ENCODE data around the gene PPIB.

Gene PPIB

GRCh38 chr15:64162869-64163658, at the start of gene PPIB:
Gene PPIB, minus strand, starts transcription at chr15:64163022. Its CDS starts 36 bp downstream, at chr15:64162986.
- peak; percentile 97 for DNase-seq (ENCODE audit: low spot score)

- no peak for DNase-seq (ENCODE audit: low spot score)
Measured at GRCh38 chr15:64211696-64212095, 48.9 kb upstream of the PPIB start.

GRCh38 chr15:64210371-64210770, 47.5 kb upstream of the PPIB start:
- no peak for DNase-seq (ENCODE audit: low spot score)

- no peak for DNase-seq (ENCODE audit: low spot score)
Measured at GRCh38 chr15:64209680-64210334, 47.0 kb upstream of the PPIB start.

DNA sequence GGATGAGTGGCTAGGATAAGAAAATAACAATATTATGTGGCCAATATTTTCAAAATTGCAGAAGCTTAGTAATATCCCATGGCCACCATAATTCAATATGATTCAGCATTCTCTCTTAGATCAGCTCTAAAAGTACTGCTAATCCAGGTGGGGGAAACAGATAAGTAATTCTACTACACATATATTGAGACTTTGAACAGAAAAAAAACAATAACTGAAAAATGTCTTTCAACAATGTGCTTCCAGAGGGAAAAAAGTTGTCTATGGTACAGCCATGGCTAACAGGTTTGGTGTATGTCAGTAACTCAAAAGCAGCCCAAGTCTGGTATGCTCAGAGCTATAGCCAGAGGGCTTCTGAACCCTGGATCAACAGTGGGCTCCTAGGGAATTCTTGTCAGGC, 42.4 kb upstream of the PPIB start:
- no peak for DNase-seq (ENCODE audit: low spot score)

DNA sequence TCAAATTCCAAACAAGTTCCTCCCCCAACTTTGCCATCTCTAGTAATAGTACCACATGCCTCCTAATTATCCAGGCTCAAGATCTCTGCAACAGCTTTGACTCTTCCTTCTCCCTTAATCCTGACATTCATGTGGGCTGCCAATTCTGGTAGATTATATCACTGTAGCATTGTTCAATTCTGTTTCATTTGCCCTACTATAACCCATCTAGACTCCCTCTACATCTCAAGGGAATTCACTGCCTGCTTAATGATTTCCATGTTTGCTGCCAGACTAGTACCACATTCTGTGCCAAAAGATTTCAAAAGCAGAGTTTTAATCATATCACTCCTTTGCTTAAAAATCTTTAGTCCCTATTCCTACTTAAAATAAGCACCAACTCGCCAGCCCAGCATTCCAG, 34.6 kb upstream of the PPIB start:
- DNase-seq (ENCODE audit: low spot score), result no peak

DNA sequence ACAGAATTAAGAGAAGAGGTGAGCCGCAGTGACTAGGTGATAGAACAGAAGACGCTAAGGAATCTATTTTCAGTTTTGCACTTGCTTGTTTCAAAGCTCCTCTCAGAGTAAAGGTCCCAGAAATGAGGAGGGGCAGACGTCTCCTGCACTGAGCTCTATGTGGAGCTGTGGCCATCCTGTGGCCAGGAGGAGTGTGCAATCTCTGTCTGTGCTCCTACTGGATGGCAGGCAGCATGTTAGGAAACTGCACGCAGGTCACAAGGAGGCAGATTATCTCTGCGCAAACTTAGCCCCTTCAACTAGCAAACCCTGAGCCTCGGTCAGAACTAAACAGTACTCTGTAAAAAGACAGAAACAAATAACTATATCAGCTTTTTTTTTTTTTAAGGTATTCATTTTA, 31.1 kb upstream of the PPIB start:
- peak; percentile 16 for DNase-seq (ENCODE audit: low spot score)

- DNase-seq (ENCODE audit: low spot score), result no peak
Measured at GRCh38 chr15:64191971-64192830, 29.4 kb upstream of the PPIB start.

DNA sequence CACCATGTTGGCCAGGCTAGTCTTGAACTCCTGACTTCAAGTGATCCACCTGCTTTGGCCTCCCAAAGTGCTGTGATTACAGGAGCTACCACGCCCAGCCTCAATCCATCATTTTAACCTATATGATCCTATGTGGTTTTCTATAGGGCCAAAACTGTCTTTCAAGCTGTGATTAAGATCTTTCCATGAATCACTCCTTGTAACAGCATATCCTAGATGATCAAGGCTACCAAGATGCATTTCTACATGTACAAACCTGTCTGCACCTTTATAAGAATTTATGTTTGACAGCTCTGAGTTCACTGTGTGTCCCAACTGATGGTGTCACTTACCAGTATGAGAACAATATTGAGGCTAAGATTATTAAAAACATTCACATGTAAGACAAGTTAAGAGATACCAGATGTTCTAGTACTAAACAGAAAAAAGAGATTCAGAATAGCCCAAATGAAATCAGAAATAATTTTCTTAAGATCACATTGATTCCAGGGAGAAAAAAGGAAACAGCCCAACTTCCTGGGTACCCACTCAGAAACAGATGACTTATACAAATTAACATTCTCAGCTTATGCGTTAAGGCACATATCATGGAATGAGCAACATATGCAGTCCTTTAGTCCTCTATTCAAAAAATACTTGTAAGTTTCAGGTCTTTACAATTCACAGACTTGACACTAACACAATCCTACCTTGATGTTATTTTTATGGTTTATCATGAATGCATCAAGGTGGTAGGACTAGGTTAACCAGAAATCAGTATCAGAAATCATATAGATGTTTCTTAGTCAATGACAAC, 24.8 kb upstream of the PPIB start:
- no peak for DNase-seq (ENCODE audit: low spot score)

- no peak for DNase-seq (ENCODE audit: low spot score)
Measured at GRCh38 chr15:64185146-64185911, 22.5 kb upstream of the PPIB start.

GRCh38 chr15:64182859-64183370, 20.1 kb upstream of the PPIB start:
- no peak for DNase-seq (ENCODE audit: low spot score)

DNA sequence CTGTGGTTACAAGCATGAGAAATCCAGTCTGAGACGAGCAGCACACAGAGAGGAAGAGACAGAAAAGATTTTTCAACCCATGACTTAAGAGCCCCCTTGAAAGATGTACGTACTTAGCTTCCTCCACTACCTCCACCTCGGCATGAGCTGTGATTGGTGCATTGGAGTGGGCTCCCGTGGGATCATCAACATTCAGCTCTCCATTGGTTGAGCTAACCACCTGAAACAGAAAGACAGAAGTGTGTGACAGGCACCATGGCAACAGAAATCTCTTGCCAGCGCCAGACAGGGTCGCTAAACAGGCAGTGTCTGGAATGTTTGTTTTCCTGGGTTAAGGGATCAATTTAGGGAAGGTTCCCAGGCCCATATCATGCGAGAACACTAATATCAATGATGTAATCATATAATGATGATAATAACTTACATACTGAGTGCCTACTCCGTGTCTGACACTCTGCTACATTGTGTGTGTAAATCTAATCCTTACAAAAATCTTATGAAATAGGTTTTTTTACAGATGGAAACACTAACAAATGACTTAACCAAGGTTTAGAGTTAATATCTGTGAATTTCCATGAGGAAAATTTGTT, 17.5 kb upstream of the PPIB start:
- DNase-seq (ENCODE audit: low spot score), result no peak

DNA sequence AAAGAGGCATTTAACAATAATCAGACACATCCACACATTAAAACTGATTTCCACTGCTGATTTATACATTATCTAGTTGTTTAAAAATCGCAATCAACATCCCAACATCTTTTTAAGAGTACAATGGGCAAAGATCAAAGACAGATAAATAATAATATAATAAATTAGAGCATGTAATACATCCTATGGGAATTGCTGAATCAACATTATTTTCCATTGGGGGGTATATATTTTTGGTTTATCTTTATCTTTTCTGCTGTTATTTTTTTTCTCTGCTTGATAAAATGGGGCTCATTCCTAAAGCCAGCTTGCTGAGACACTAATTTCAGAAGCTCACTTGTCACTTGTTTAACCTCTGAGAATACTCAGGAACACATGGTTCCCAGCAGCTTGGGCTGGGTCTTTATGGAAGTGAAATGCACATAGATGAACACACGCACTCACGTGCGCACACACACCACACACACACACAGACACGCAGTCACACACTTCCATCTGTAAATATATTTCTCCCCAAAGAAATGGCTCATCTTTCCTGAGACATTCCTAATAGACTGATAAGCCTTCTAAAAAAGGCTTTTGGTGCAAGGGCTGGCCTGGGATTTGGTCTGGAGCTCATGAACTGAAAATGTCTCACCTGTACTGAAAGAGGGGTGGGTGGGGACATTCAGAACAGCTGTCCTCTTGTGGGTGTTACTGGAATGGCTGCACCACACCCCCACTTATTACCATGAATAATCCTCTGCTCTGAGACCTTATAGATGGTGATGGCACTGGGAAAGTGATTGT, 3.5 kb upstream of the PPIB start:
- DNase-seq (ENCODE audit: low spot score), result no peak

- DNase-seq (ENCODE audit: low spot score), result no peak
Measured at GRCh38 chr15:64164436-64164835, 1.6 kb upstream of the PPIB start.

- DNase-seq (ENCODE audit: low spot score), result no peak
Measured at GRCh38 chr15:64163659-64164362, 989 bp upstream of the PPIB start.

DNA sequence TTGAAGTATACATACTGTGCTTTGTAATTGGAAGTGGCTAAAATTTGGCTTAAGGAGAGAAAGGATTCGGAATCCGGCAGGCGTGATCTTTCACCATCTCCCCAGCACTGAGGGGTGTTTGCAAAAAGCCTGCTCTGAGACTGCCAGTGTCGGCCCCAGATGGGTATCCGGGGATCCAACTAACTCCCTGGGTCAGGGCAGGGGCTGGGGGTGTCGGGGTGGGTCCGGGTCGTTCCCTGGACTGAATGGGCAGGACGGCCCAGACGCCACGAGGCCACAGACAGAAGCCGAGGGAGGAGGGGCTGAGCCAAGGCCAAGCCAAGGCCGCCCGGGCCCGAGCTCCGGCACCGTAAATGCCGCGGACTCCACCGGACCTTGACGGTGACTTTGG, 349 bp downstream of the PPIB start:
- DNase-seq (ENCODE audit: low spot score), result no peak

DNA sequence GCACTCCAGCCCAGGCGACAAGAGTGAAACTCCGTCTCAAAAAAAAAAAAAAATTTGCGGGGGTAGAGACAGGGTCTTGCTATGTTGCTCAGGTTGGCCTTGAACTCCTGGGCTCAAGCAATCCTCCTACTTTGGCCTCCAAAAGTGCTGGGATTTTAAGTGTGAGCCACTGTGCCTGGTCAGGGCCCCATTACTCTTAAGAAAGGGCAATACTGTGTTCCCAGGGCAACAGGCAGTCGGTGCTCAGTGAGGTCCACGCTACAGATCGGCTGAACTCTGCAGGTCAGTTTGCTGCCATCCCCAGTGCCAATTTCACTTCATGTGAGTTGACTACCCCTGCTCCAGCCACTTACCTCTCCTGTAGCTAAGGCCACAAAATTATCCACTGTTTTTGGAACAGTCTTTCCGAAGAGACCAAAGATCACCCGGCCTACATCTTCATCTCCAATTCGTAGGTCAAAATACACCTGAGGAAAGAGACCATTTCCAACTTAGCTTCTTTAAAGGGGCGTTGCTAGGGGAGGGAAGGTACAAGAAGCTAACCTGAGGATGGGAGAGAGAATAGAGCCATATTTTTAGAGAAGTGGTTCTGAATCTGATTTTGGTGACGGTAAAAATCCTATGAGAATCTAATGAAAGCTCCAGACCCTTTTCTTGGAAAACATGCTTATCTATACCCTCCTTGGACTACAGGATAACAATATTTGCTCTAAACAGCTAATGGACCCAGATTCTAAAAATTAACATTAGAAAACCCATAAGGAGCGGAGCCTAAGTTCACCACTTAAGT, 939 bp downstream of the PPIB start:
- DNase-seq (ENCODE audit: low spot score), result no peak

Data from cerebellar cortex (tissue), 1 donor.